GM23338 (cell line): ENCODE results near the gene TSPAN5. TPM values are rescaled to one million over a fixed set of nuclear protein-coding genes. Genes with fewer than 3 reads are reported as not detected.

Experiments used
- ATAC-seq: fragments of 200-7000 bp; cut with Tn5 transposase; 3 replicates; pipeline ENCODE4 v1.9.1; 2020
- DNase-seq: peaks from one replicate; pipeline ENCODE4 v3.0.0-alpha.2; 2015; ENCODE audit warnings: low spot score
- H2AFZ ChIP-seq: fragments of 200-600 bp; sonication (generic); 2 replicates; pipeline ENCODE4 v1.8.0; 2016; ENCODE audit warnings: antibody characterized with exemption, mild to moderate bottlenecking, moderate library complexity
- H3F3A ChIP-seq: fragments of 200-600 bp; sonication (generic); replicated peaks from 2 replicates; pipeline ENCODE4 v1.8.0; 2017; ENCODE audit warnings: antibody characterized with exemption, mixed run types, low read depth
- H3K27ac ChIP-seq: fragments of 200-600 bp; sonication (generic); 2 replicates; pipeline ENCODE4 v1.6.1; 2016; ENCODE audit warnings: low read depth
- H3K27me3 ChIP-seq: fragments of 200-600 bp; sonication (generic); 2 replicates; pipeline ENCODE4 v1.8.0; 2016; ENCODE audit warnings: mild to moderate bottlenecking, mixed run types, moderate library complexity; ENCODE audit not compliant: insufficient read depth
- H3K36me3 ChIP-seq: fragments of 200-600 bp; sonication (generic); 2 replicates; pipeline ENCODE4 v1.8.0; 2016; ENCODE audit warnings: mild to moderate bottlenecking; ENCODE audit not compliant: insufficient read depth
- H3K4me1 ChIP-seq: fragments of 200-600 bp; sonication (generic); 2 replicates; pipeline ENCODE4 v1.8.0; 2016; ENCODE audit warnings: mild to moderate bottlenecking, moderate library complexity; ENCODE audit not compliant: insufficient read depth
- H3K4me2 ChIP-seq: fragments of 200-600 bp; sonication (generic); 2 replicates; pipeline ENCODE4 v1.7.1; 2017; ENCODE audit warnings: mixed run types
- H3K4me3 ChIP-seq: fragments of 200-600 bp; sonication (generic); 2 replicates; pipeline ENCODE4 v1.6.1; 2016; ENCODE audit warnings: mixed run types
- H3K79me2 ChIP-seq: fragments of 200-600 bp; sonication (generic); replicated peaks from 2 replicates; pipeline ENCODE4 v1.8.0; 2017; ENCODE audit warnings: mild to moderate bottlenecking; ENCODE audit not compliant: insufficient read depth
- H3K9me2 ChIP-seq: fragments of 200-600 bp; sonication (generic); 2 replicates; pipeline ENCODE4 v1.8.0; 2017; ENCODE audit not compliant: insufficient read depth
- H4K20me1 ChIP-seq: fragments of 200-600 bp; sonication (generic); replicated peaks from 2 replicates; pipeline ENCODE4 v1.8.0; 2017; ENCODE audit warnings: mild to moderate bottlenecking; ENCODE audit not compliant: insufficient read depth
- H3K27ac Mint-ChIP-seq: 2 replicates; pipeline ENCODE4 v1.8.0; 2020; ENCODE audit warnings: inconsistent platforms, mild to moderate bottlenecking, moderate library complexity, mixed read lengths
- H3K27me3 Mint-ChIP-seq: 3 replicates; pipeline ENCODE4 v1.8.0; 2022; ENCODE audit warnings: low read depth, mild to moderate bottlenecking, moderate library complexity, mixed read lengths, inconsistent platforms; ENCODE audit not compliant: insufficient read depth, poor library complexity
- H3K36me3 Mint-ChIP-seq: 3 replicates; pipeline ENCODE4 v1.8.0; 2021; ENCODE audit warnings: low read depth, mild to moderate bottlenecking, inconsistent platforms, moderate library complexity, mixed read lengths
- H3K4me1 Mint-ChIP-seq: 3 replicates; pipeline ENCODE4 v1.8.0; 2020; ENCODE audit warnings: mild to moderate bottlenecking, inconsistent platforms, mixed read lengths
- H3K4me3 Mint-ChIP-seq: 3 replicates; pipeline ENCODE4 v1.8.0; 2021; ENCODE audit warnings: moderate library complexity, mild to moderate bottlenecking, inconsistent platforms, mixed read lengths
- H3K9me3 Mint-ChIP-seq: 3 replicates; pipeline ENCODE4 v1.8.0; 2020; ENCODE audit warnings: moderate library complexity, mild to moderate bottlenecking, inconsistent platforms, mixed read lengths
- CREB1 ChIP-seq: fragments of 250-450 bp; sonication (Bioruptor Pico); IDR thresholded peaks from 2 replicates; pipeline ENCODE4 v1.5.0; 2020; ENCODE audit warnings: low read depth, mild to moderate bottlenecking, moderate library complexity
- EZH2 ChIP-seq: fragments of 200-600 bp; sonication (generic); IDR thresholded peaks from one replicate; pipeline ENCODE4 v1.8.0; 2017; ENCODE audit warnings: antibody characterized with exemption, mild to moderate bottlenecking, low read depth; ENCODE audit not compliant: unreplicated experiment
- EZH2phosphoT487 ChIP-seq: fragments of 200-600 bp; sonication (generic); IDR thresholded peaks from one replicate; pipeline ENCODE4 v1.8.1; 2018; ENCODE audit warnings: antibody characterized with exemption; ENCODE audit not compliant: unreplicated experiment
- JUNB ChIP-seq: IDR thresholded peaks from one replicate; pipeline ENCODE4 v1.6.1; 2016; ENCODE audit warnings: antibody characterized with exemption; ENCODE audit not compliant: unreplicated experiment
- NANOG ChIP-seq: IDR thresholded peaks from 2 replicates; pipeline ENCODE4 v1.6.1; 2016; ENCODE audit warnings: antibody characterized with exemption, borderline replicate concordance
- POLR2AphosphoS5 ChIP-seq: IDR thresholded peaks from 2 replicates; pipeline ENCODE4 v1.6.1; 2016; ENCODE audit warnings: antibody characterized with exemption, low read depth
- STAT1 ChIP-seq: IDR thresholded peaks from one replicate; pipeline ENCODE4 v1.6.1; 2016; ENCODE audit warnings: antibody characterized with exemption; ENCODE audit not compliant: unreplicated experiment
- ZNF114 ChIP-seq: fragments of 250-450 bp; sonication (Bioruptor Pico); IDR thresholded peaks from 2 replicates; pipeline ENCODE4 v1.5.0; 2020; ENCODE audit warnings: mild to moderate bottlenecking, moderate library complexity
- ZNF331 ChIP-seq: fragments of 250-450 bp; sonication (Bioruptor Pico); IDR thresholded peaks from 2 replicates; pipeline ENCODE4 v1.5.0; 2020; ENCODE audit warnings: low read depth, mild to moderate bottlenecking, moderate library complexity
- polyA plus RNA-seq: library from polyadenylated mRNA; unstranded; fragments of >200 nt; fragmentation: Nextera tagmentation; extraction: Ambion mirVana; gene quantifications from 2 replicates; pipeline ENCODE4 v1.2.1, GENCODE V29; 2016
- total RNA-seq: library from RNA; depleted of rRNA; stranded (reverse); fragments of >200 nt; shearing (Covaris generic); gene quantifications from 2 replicates; pipeline ENCODE4 v1.2.3, GENCODE V29; 2014
- TF ChIP-seq, protein P1 (sequence below): IDR thresholded peaks from 2 replicates; pipeline ENCODE4 v1.6.1; 2016; ENCODE audit warnings: antibody characterized with exemption
- TF ChIP-seq, protein P2 (sequence below): IDR thresholded peaks from one replicate; pipeline ENCODE4 v1.6.1; 2018; ENCODE audit warnings: antibody characterized with exemption; ENCODE audit not compliant: unreplicated experiment
- TF ChIP-seq, protein P3 (sequence below), 2 experiments: fragments of 200-600 bp in 1 of 2; sonication (generic) in 1 of 2; conservative IDR thresholded peaks; 2 replicates each; pipeline versions ENCODE4 v1.5.1 to v1.6.1; 2016 to 2017; ENCODE audit warnings: antibody characterized with exemption in 2 of 2, low read depth in 2 of 2, mild to moderate bottlenecking in 2 of 2, moderate library complexity in 1 of 2
- TF ChIP-seq, protein P4 (sequence below): fragments of 250-450 bp; sonication (Bioruptor Pico); IDR thresholded peaks from 2 replicates; pipeline ENCODE4 v1.5.0; 2020; ENCODE audit warnings: mild to moderate bottlenecking, moderate library complexity

TSPAN5 gene
- total and polyA plus RNA-seq, 2 experiments from 2014 or later, result 18.6 to 21.5 TPM

DNA sequence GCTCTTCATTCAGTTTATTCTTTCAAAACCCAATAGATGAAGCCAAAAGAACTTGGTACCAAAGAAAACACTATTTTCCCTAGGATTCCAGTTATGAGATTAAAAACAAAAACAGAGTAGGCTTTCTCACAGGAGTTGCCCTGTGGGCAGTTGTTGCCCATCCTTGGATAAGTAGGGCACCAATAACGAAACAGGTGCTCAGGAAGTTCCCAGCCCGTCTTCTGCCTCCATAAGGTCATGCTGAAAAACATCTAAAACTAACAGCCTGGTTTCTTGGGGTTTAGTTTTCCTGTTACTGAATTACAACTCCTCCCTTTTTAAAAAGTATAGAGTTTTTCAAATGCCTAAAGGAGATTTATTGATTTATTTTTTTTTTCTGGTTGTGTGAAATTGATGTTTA lies 14.7 kb downstream of the TSPAN5 start:
- H3K4me2 ChIP-seq, result no peak overlapping the region
- no peaks in the 10 kb centered on the region for H3K27me3 ChIP-seq
- peaks cover 31% of the 10 kb centered on the region for H3K4me1 ChIP-seq
- no peaks in the 10 kb centered on the region for H3K36me3 ChIP-seq
- no peak overlapping the region for H3K27ac ChIP-seq
- H2AFZ ChIP-seq, result no peak overlapping the region
- H3K79me2 ChIP-seq, result peaks cover 68% of the 10 kb centered on the region
- no peaks in the 10 kb centered on the region for H4K20me1 ChIP-seq
- peaks cover 43% of the 10 kb centered on the region for H3K4me1 Mint-ChIP-seq
- H3K4me3 ChIP-seq, result no peak overlapping the region
- no peaks in the 10 kb centered on the region for H3K9me2 ChIP-seq
- no peak overlapping the region for H3K4me3 Mint-ChIP-seq
- H3K27me3 Mint-ChIP-seq, result peaks cover 3% of the 10 kb centered on the region
- H3K9me3 Mint-ChIP-seq, result no peaks in the 10 kb centered on the region
- TF ChIP-seq, protein P1, sequence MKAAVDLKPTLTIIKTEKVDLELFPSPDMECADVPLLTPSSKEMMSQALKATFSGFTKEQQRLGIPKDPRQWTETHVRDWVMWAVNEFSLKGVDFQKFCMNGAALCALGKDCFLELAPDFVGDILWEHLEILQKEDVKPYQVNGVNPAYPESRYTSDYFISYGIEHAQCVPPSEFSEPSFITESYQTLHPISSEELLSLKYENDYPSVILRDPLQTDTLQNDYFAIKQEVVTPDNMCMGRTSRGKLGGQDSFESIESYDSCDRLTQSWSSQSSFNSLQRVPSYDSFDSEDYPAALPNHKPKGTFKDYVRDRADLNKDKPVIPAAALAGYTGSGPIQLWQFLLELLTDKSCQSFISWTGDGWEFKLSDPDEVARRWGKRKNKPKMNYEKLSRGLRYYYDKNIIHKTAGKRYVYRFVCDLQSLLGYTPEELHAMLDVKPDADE, result no peak
- no peak for TF ChIP-seq NANOG
- no peak for TF ChIP-seq JUNB
- TF ChIP-seq, protein P2, sequence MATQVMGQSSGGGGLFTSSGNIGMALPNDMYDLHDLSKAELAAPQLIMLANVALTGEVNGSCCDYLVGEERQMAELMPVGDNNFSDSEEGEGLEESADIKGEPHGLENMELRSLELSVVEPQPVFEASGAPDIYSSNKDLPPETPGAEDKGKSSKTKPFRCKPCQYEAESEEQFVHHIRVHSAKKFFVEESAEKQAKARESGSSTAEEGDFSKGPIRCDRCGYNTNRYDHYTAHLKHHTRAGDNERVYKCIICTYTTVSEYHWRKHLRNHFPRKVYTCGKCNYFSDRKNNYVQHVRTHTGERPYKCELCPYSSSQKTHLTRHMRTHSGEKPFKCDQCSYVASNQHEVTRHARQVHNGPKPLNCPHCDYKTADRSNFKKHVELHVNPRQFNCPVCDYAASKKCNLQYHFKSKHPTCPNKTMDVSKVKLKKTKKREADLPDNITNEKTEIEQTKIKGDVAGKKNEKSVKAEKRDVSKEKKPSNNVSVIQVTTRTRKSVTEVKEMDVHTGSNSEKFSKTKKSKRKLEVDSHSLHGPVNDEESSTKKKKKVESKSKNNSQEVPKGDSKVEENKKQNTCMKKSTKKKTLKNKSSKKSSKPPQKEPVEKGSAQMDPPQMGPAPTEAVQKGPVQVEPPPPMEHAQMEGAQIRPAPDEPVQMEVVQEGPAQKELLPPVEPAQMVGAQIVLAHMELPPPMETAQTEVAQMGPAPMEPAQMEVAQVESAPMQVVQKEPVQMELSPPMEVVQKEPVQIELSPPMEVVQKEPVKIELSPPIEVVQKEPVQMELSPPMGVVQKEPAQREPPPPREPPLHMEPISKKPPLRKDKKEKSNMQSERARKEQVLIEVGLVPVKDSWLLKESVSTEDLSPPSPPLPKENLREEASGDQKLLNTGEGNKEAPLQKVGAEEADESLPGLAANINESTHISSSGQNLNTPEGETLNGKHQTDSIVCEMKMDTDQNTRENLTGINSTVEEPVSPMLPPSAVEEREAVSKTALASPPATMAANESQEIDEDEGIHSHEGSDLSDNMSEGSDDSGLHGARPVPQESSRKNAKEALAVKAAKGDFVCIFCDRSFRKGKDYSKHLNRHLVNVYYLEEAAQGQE, result no peak
- no peak for TF ChIP-seq EZH2
- TF ChIP-seq POLR2AphosphoS5, result no peak
- no peak for TF ChIP-seq ZNF114 (CRISPR knock-in tag)
- no peak for TF ChIP-seq EZH2phosphoT487
- TF ChIP-seq ZNF331 (CRISPR knock-in tag), result no peak
- no peak for TF ChIP-seq CREB1 (CRISPR knock-in tag)
- TF ChIP-seq, protein P3, sequence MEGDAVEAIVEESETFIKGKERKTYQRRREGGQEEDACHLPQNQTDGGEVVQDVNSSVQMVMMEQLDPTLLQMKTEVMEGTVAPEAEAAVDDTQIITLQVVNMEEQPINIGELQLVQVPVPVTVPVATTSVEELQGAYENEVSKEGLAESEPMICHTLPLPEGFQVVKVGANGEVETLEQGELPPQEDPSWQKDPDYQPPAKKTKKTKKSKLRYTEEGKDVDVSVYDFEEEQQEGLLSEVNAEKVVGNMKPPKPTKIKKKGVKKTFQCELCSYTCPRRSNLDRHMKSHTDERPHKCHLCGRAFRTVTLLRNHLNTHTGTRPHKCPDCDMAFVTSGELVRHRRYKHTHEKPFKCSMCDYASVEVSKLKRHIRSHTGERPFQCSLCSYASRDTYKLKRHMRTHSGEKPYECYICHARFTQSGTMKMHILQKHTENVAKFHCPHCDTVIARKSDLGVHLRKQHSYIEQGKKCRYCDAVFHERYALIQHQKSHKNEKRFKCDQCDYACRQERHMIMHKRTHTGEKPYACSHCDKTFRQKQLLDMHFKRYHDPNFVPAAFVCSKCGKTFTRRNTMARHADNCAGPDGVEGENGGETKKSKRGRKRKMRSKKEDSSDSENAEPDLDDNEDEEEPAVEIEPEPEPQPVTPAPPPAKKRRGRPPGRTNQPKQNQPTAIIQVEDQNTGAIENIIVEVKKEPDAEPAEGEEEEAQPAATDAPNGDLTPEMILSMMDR (conservative IDR thresholded peaks at IDR 0.05; ENCODE audit: low read depth in 2 of 2), result no peak
- no peak for TF ChIP-seq STAT1
- TF ChIP-seq, protein P4, sequence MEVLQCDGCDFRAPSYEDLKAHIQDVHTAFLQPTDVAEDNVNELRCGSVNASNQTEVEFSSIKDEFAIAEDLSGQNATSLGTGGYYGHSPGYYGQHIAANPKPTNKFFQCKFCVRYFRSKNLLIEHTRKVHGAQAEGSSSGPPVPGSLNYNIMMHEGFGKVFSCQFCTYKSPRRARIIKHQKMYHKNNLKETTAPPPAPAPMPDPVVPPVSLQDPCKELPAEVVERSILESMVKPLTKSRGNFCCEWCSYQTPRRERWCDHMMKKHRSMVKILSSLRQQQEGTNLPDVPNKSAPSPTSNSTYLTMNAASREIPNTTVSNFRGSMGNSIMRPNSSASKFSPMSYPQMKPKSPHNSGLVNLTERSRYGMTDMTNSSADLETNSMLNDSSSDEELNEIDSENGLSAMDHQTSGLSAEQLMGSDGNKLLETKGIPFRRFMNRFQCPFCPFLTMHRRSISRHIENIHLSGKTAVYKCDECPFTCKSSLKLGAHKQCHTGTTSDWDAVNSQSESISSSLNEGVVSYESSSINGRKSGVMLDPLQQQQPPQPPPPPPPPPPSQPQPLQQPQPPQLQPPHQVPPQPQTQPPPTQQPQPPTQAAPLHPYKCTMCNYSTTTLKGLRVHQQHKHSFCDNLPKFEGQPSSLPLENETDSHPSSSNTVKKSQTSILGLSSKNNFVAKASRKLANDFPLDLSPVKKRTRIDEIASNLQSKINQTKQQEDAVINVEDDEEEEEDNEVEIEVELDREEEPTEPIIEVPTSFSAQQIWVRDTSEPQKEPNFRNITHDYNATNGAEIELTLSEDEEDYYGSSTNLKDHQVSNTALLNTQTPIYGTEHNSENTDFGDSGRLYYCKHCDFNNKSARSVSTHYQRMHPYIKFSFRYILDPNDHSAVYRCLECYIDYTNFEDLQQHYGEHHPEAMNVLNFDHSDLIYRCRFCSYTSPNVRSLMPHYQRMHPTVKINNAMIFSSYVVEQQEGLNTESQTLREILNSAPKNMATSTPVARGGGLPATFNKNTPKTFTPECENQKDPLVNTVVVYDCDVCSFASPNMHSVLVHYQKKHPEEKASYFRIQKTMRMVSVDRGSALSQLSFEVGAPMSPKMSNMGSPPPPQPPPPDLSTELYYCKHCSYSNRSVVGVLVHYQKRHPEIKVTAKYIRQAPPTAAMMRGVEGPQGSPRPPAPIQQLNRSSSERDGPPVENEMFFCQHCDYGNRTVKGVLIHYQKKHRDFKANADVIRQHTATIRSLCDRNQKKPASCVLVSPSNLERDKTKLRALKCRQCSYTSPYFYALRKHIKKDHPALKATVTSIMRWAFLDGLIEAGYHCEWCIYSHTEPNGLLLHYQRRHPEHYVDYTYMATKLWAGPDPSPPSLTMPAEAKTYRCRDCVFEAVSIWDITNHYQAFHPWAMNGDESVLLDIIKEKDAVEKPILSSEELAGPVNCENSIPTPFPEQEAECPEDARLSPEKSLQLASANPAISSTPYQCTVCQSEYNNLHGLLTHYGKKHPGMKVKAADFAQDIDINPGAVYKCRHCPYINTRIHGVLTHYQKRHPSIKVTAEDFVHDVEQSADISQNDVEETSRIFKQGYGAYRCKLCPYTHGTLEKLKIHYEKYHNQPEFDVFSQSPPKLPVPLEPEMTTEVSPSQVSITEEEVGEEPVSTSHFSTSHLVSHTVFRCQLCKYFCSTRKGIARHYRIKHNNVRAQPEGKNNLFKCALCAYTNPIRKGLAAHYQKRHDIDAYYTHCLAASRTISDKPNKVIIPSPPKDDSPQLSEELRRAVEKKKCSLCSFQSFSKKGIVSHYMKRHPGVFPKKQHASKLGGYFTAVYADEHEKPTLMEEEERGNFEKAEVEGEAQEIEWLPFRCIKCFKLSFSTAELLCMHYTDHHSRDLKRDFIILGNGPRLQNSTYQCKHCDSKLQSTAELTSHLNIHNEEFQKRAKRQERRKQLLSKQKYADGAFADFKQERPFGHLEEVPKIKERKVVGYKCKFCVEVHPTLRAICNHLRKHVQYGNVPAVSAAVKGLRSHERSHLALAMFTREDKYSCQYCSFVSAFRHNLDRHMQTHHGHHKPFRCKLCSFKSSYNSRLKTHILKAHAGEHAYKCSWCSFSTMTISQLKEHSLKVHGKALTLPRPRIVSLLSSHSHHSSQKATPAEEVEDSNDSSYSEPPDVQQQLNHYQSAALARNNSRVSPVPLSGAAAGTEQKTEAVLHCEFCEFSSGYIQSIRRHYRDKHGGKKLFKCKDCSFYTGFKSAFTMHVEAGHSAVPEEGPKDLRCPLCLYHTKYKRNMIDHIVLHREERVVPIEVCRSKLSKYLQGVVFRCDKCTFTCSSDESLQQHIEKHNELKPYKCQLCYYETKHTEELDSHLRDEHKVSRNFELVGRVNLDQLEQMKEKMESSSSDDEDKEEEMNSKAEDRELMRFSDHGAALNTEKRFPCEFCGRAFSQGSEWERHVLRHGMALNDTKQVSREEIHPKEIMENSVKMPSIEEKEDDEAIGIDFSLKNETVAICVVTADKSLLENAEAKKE (CRISPR knock-in tag), result no peak
- H3K36me3 Mint-ChIP-seq, result no peaks in the 10 kb centered on the region
- no peak for ATAC-seq
- no peak overlapping the region for H3K27ac Mint-ChIP-seq
- DNase-seq, result no peak
- H3F3A ChIP-seq, result no peaks in the 10 kb centered on the region
